ENCODE measurements around the gene PPP1CC.

DNA sequence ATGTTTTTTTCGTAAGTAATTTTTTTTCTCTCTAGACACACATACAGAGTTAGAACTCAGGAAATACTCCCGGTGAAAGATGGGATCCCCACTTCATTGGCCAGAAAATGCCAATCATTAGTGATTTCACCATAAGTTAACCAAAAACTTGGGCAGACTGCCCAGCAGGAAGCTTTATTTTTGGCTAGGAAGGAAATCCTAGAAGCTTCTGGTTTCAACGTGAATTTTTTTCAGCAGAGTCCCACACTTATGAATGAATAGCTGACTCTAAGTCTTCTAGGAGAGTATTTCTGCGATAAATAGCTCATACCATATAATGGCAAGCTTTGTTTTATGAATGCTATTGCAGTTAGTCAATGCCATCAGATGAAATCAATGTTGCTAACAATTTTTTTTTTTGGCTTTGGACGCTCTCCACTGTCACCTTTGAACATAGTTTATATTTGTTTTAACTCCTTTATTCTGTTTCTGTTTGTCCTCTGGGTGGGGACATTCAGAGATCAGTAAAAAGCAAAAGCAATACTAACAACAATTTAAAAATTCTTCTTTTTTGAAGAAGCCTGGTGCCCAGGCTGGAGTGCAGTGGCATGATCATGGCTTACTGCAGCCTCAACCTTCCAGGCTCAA lies 9.5 kb downstream of the PPP1CC start:
- TF ChIP-seq GATA2 (IDR thresholded peaks at IDR 0.05; ENCODE audit: low read depth, low read length) = no peak
- no peak for TF ChIP-seq GATA3 (IDR thresholded peaks at IDR 0.05; ENCODE audit: low read depth, low read length)

All from SH-SY5Y (cell line).